Urothelium cell line (cell line): ENCODE measurements around the gene G6PD.
"Not testable (repeated sequence)": the region's sequence is repeated elsewhere in the genome, so short reads cannot be mapped to it uniquely, and the experiment has no call there.

Experiments
- DNase-seq: peaks from one replicate; pipeline ENCODE4 v3.0.0; 2011; ENCODE audit warnings: low spot score, mixed read lengths
- FAIRE-seq: peaks from 2 replicates; lab custom pipeline; 2011; peaks lifted over from hg19 to GRCh38; lab: Jason Lieb, UNC

G6PD gene

GRCh38 chrX:154545673-154546274 is 872 bp downstream of the G6PD start:
- FAIRE-seq (no peak), DNase-seq (no peak)

GRCh38 chrX:154542723-154543424 is 3.8 kb downstream of the G6PD start:
- FAIRE-seq, result no peak
- no peak for DNase-seq

- FAIRE-seq, result no peak
- peak; percentile 81 for DNase-seq
These were observed 4.5 kb downstream of the G6PD start for GRCh38 chrX:154541896-154542722.

GRCh38 chrX:154541589-154541895 is 5.1 kb downstream of the G6PD start:
- DNase-seq (no peak), FAIRE-seq (no peak)

- no peak for DNase-seq
- FAIRE-seq, result no peak
These were observed 5.6 kb downstream of the G6PD start for GRCh38 chrX:154540897-154541535.

GRCh38 chrX:154540365-154540764 is 6.3 kb downstream of the G6PD start:
- not testable (repeated sequence) for DNase-seq, FAIRE-seq

- DNase-seq (no peak), FAIRE-seq (no peak)
These were observed 7.6 kb downstream of the G6PD start for GRCh38 chrX:154539077-154539476.

GRCh38 chrX:154535892-154536291 is 10.8 kb downstream of the G6PD start:
- DNase-seq (no peak), FAIRE-seq (peak; percentile 20)

GRCh38 chrX:154534526-154535322 is 11.9 kb downstream of the G6PD start:
- FAIRE-seq, result peak; percentile 90
- peak; percentile 80 for DNase-seq

- no peak for FAIRE-seq
- no peak for DNase-seq
These were observed 14.0 kb downstream of the G6PD start for GRCh38 chrX:154532690-154533089.

- FAIRE-seq (no peak), DNase-seq (no peak)
These were observed 15.0 kb downstream of the G6PD start for GRCh38 chrX:154531626-154532025.

GRCh38 chrX:154530286-154530685 is 16.4 kb downstream of the G6PD start:
- no peak for DNase-seq
- no peak for FAIRE-seq

- DNase-seq, result no peak
- FAIRE-seq, result no peak
These were observed 17.4 kb downstream of the G6PD start for GRCh38 chrX:154529206-154529612.

GRCh38 chrX:154526901-154527675 is 19.6 kb downstream of the G6PD start:
- peak; percentile 72 for DNase-seq
- no peak for FAIRE-seq

- FAIRE-seq (no peak), DNase-seq (no peak)
These were observed 20.8 kb downstream of the G6PD start for GRCh38 chrX:154525606-154526490.

- no peak for FAIRE-seq
These were observed 27.3 kb downstream of the G6PD start for GRCh38 chrX:154519389-154519788.

GRCh38 chrX:154517101-154517781 is 29.4 kb downstream of the G6PD start:
- FAIRE-seq (no peak), DNase-seq (no peak)

More at GRCh38 chrX:154519389-154519788, 27.3 kb downstream of the G6PD start:
- no peak for DNase-seq

GRCh38 chrX:154516656-154517100 is 30.0 kb downstream of the G6PD start:
- DNase-seq (no peak), FAIRE-seq (no peak)
